RWPE2 (cell line): Measurements from ENCODE around the gene SUPT3H.

Source experiments
- ATAC-seq: fragments of 200-7000 bp; cut with Tn5 transposase; 3 replicates; pipeline ENCODE4 v1.9.1; 2021; ENCODE audit warnings: low read depth
- DNase-seq: peaks from one replicate; pipeline ENCODE4 v3.0.0-alpha.2; 2020; ENCODE audit warnings: low spot score
- H3K27ac ChIP-seq: fragments of 450-650 bp; 2 replicates; pipeline ENCODE4 v1.5.1; 2017; ENCODE audit warnings: mild to moderate bottlenecking; ENCODE audit not compliant: poor library complexity, severe bottlenecking
- H3K27me3 ChIP-seq: fragments of 250-450 bp; sonication (Bioruptor Pico); 2 replicates; pipeline ENCODE4 v1.5.1; 2021; ENCODE audit warnings: mild to moderate bottlenecking, moderate library complexity; ENCODE audit not compliant: insufficient read depth, poor library complexity, severe bottlenecking
- H3K36me3 ChIP-seq: fragments of 250-450 bp; sonication (Bioruptor Pico); 2 replicates; pipeline ENCODE4 v1.5.1; 2020; ENCODE audit warnings: low read depth, mild to moderate bottlenecking, moderate library complexity
- H3K4me1 ChIP-seq: fragments of 250-450 bp; sonication (Bioruptor Pico); 2 replicates; pipeline ENCODE4 v1.5.1; 2021; ENCODE audit warnings: mild to moderate bottlenecking, moderate library complexity; ENCODE audit not compliant: insufficient read depth, poor library complexity, severe bottlenecking
- H3K4me3 ChIP-seq: fragments of 250-450 bp; sonication (Bioruptor Pico); 2 replicates; pipeline ENCODE4 v1.5.1; 2021; ENCODE audit warnings: mild to moderate bottlenecking, moderate library complexity; ENCODE audit not compliant: severe bottlenecking
- H3K9me3 ChIP-seq: fragments of 250-450 bp; sonication (Bioruptor Pico); 2 replicates; pipeline ENCODE4 v1.5.1; 2021; ENCODE audit warnings: mild to moderate bottlenecking, moderate library complexity; ENCODE audit not compliant: severe bottlenecking
- CTCF ChIP-seq: fragments of 450-650 bp; IDR thresholded peaks from one replicate; pipeline ENCODE4 v1.5.1; 2017; ENCODE audit warnings: mild to moderate bottlenecking, moderate library complexity; ENCODE audit not compliant: poor library complexity, severe bottlenecking

Gene SUPT3H

GRCh38 chr6:44826025-44826676 lies 551.6 kb downstream of the SUPT3H start:
- Histone ChIP-seq H3K4me3 (no peak overlapping the region), H3K9me3 (no peaks in the 10 kb centered on the region), H3K27me3 (no peaks in the 10 kb centered on the region), H3K36me3 (no peaks in the 10 kb centered on the region), H3K4me1 (no peaks in the 10 kb centered on the region), H3K27ac (no peak overlapping the region)
- DNase-seq (no peak), ATAC-seq (no peak)
- no peak for TF ChIP-seq CTCF

DNA sequence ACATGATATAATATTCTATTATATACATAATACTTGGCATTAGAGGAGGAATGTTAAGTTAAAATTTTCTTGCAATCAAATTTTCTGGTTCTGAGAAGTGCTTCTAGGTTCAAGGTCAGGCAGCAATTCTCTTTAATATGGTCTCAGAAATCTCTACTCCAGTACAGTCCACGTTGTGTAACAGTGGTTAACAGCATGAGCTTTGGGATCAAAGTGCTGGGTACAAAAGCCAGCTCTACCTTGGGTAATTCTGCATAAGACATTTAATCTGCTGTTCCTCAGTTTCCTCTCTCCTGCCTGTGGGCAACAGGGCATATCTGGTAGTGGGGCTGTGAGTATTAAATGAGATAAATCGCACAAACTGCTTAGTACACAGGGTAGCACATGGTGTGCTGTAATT lies 552.5 kb downstream of the SUPT3H start:
- no peaks in the 10 kb centered on the region for H3K36me3 ChIP-seq

DNA sequence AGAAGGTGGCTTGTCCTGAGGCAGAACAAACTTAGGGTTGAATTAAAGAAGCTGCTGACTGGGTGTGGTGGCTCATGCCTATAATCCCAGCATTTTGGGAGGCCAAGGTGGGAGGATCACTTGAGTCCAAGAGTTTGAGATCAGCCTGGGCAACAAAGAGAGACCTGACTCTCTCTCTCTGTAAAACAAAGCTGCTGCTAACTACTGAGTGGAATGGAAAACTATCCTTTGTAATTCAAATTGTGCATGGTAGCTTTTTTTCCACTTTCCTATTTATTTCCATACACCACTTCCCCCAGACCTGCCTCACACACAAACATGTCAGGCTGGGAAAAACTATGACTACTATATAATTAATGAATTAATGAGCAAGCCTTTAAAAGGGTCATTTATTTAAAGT lies 553.2 kb downstream of the SUPT3H start:
- ATAC-seq (no peak), DNase-seq (no peak)
- Histone ChIP-seq H3K36me3 (no peaks in the 10 kb centered on the region), H3K9me3 (no peaks in the 10 kb centered on the region), H3K4me3 (no peak overlapping the region), H3K27ac (no peak overlapping the region), H3K4me1 (no peaks in the 10 kb centered on the region), H3K27me3 (no peaks in the 10 kb centered on the region)
- TF ChIP-seq CTCF, result no peak

More for the DNA sequence above, 552.5 kb downstream of the SUPT3H start:
- no peak for TF ChIP-seq CTCF
- no peaks in the 10 kb centered on the region for H3K4me1 ChIP-seq
- H3K27me3 ChIP-seq, result no peaks in the 10 kb centered on the region
- no peak overlapping the region for H3K4me3 ChIP-seq
- DNase-seq (no peak), ATAC-seq (no peak)
- no peaks in the 10 kb centered on the region for H3K9me3 ChIP-seq
- no peak overlapping the region for H3K27ac ChIP-seq

DNA sequence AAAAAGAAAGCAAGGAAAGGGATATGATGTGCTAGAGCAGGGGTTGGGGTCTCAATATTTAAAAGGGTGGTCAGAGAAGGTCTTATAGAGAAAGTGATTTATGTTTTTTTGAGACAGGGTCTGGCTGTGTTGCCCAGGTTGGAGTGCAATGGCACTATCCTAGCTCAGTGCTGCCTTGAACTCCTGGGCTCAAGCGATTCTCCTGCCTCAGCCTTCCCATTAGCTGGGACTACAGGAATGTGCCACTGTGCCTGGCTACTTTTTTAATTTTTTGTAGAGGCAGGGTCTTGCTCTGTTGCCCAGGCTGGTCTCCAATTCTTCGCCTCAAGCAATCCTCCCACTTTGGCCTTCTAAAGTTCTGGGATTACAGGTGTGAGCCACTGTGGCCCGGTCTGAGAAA lies 557.0 kb downstream of the SUPT3H start:
- ATAC-seq, result no peak
- Histone ChIP-seq H3K4me3 (no peak overlapping the region), H3K9me3 (no peaks in the 10 kb centered on the region), H3K36me3 (no peaks in the 10 kb centered on the region), H3K4me1 (no peaks in the 10 kb centered on the region), H3K27ac (no peak overlapping the region), H3K27me3 (no peaks in the 10 kb centered on the region)
- DNase-seq, result no peak
- TF ChIP-seq CTCF, result no peak

GRCh38 chr6:44820321-44820720 lies 557.4 kb downstream of the SUPT3H start:
- DNase-seq (no peak), ATAC-seq (peak; percentile 74; the same call in 2 of the 3 replicates)
- TF ChIP-seq CTCF, result no peak
- Histone ChIP-seq H3K4me1 (no peaks in the 10 kb centered on the region), H3K9me3 (no peaks in the 10 kb centered on the region), H3K27ac (no peak overlapping the region), H3K27me3 (no peaks in the 10 kb centered on the region), H3K36me3 (no peaks in the 10 kb centered on the region), H3K4me3 (no peak overlapping the region)
